H1 (cell line): ENCODE data around the gene TCF7. TPM values are rescaled to one million over a fixed set of nuclear protein-coding genes. Genes with fewer than 3 reads are reported as not detected.

Experiments
- CTCF ChIA-PET: fragments of 300-600 bp; sonication (Branson Sonifier 250); formaldehyde crosslinking; loops from one replicate; lab custom pipeline; 2021; ENCODE audit not compliant: partially characterized antibody; lab: Charles Lee
- POLR2A ChIA-PET: fragments of 300-600 bp; sonication (Branson Sonifier 250); formaldehyde crosslinking; loops from one replicate; lab custom pipeline; 2021; ENCODE audit warnings: inconsistent platforms; ENCODE audit not compliant: partially characterized antibody; lab: Charles Lee
- DNase-seq, 2 experiments: peaks; one replicate each; pipeline versions ENCODE4 v3.0.0 to v3.0.0-alpha.2; 2010 to 2022; ENCODE audit warnings: low spot score in 2 of 2, low read depth in 1 of 2, mixed read lengths in 1 of 2
- FAIRE-seq: peaks from 2 replicates; lab custom pipeline; 2011; peaks lifted over from hg19 to GRCh38; lab: Jason Lieb, UNC
- H2AFZ ChIP-seq: 2 replicates; pipeline ENCODE4 v1.8.1; 2012; ENCODE audit warnings: low read length, inconsistent platforms
- H2AK5ac ChIP-seq: 2 replicates; pipeline ENCODE4 v1.6.1; 2013; ENCODE audit warnings: low read depth, low read length
- H2BK120ac ChIP-seq: replicated peaks from 2 replicates; pipeline ENCODE3; 2013; ENCODE audit warnings: low read depth, low read length, inconsistent platforms
- H2BK12ac ChIP-seq: 2 replicates; pipeline ENCODE4 v1.6.1; 2013; ENCODE audit warnings: low read depth, low read length
- H2BK15ac ChIP-seq: 2 replicates; pipeline ENCODE4 v1.6.1; 2013; ENCODE audit warnings: low read length
- H2BK20ac ChIP-seq: 2 replicates; pipeline ENCODE4 v1.6.1; 2013; ENCODE audit warnings: low read length
- H2BK5ac ChIP-seq: 2 replicates; pipeline ENCODE4 v1.6.1; 2013; ENCODE audit warnings: low read depth, low read length
- H3K14ac ChIP-seq: 2 replicates; pipeline ENCODE4 v1.6.1; 2013; ENCODE audit warnings: inconsistent platforms; ENCODE audit not compliant: insufficient read length
- H3K18ac ChIP-seq: 2 replicates; pipeline ENCODE4 v1.6.1; 2013; ENCODE audit warnings: low read length; ENCODE audit errors: extremely low read depth
- H3K23ac ChIP-seq: 2 replicates; pipeline ENCODE4 v1.6.1; 2013; ENCODE audit warnings: inconsistent platforms; ENCODE audit not compliant: insufficient read length
- H3K23me2 ChIP-seq: 2 replicates; pipeline ENCODE4 v1.6.1; 2013; ENCODE audit warnings: low read depth, low read length
- H3K27ac ChIP-seq: 2 replicates; pipeline ENCODE4 v1.6.1; 2011; ENCODE audit warnings: low read depth, low read length, inconsistent platforms
- H3K27me3 ChIP-seq, 4 experiments: replicated peaks in 1 of 4; 1 replicate in 1 of 4; 2 replicates in 3 of 4; pipeline versions ENCODE4 v1.6.1 to v1.8.1; 2011 to 2013; ENCODE audit warnings: low read length in 3 of 4, mild to moderate bottlenecking in 3 of 4, inconsistent platforms in 2 of 4, mixed read lengths in 2 of 4, moderate library complexity in 1 of 4; ENCODE audit not compliant: control insufficient read depth in 3 of 4, insufficient read depth in 3 of 4; ENCODE audit errors: extremely low read depth in 1 of 4
- H3K36me3 ChIP-seq, 4 experiments: 2 replicates each; pipeline versions ENCODE4 v1.6.1 to v1.8.1; 2011 to 2013; ENCODE audit warnings: mild to moderate bottlenecking in 4 of 4, low read length in 3 of 4, moderate library complexity in 2 of 4, control low read depth in 1 of 4, inconsistent platforms in 1 of 4; ENCODE audit not compliant: insufficient read depth in 4 of 4, control insufficient read depth in 2 of 4
- H3K4ac ChIP-seq: replicated peaks from 2 replicates; pipeline ENCODE3; 2013; ENCODE audit warnings: low read length, low read depth, mixed read lengths, inconsistent platforms; ENCODE audit not compliant: insufficient read length
- H3K4me1 ChIP-seq, 4 experiments: replicated peaks in 1 of 4; 1 replicate in 1 of 4; 2 replicates in 3 of 4; pipeline versions ENCODE4 v1.6.1 to v1.8.1; 2011 to 2013; ENCODE audit warnings: low read length in 3 of 4, inconsistent platforms in 2 of 4, mixed read lengths in 1 of 4; ENCODE audit not compliant: insufficient read depth in 4 of 4, control insufficient read depth in 3 of 4
- H3K4me2 ChIP-seq, 2 experiments: 2 replicates each; pipeline versions ENCODE4 v1.6.1 to v1.8.1; 2011 to 2013; ENCODE audit warnings: low read depth in 2 of 2, low read length in 2 of 2, control low read depth in 1 of 2, inconsistent platforms in 1 of 2, mild to moderate bottlenecking in 1 of 2; ENCODE audit not compliant: insufficient read depth in 1 of 2
- H3K4me3 ChIP-seq, 4 experiments: fragments of 200-600, 300-600 bp in 1 of 4; sonication (generic), shearing (Covaris generic), sonication (Bioruptor Twin) in 1 of 4; 2 replicates each; pipeline versions ENCODE4 v1.5.1 to v1.8.1; 2011 to 2016; ENCODE audit warnings: low read length in 4 of 4, low read depth in 3 of 4, control low read depth in 2 of 4, inconsistent platforms in 2 of 4, mild to moderate bottlenecking in 2 of 4, mixed read lengths in 1 of 4, moderate library complexity in 1 of 4; ENCODE audit not compliant: insufficient read depth in 2 of 4; ENCODE audit errors: extremely low read depth in 1 of 4
- H3K56ac ChIP-seq: replicated peaks from 2 replicates; pipeline ENCODE3; 2013; ENCODE audit warnings: low read depth, mild to moderate bottlenecking, mixed read lengths, low read length, inconsistent platforms; ENCODE audit not compliant: insufficient read length
- H3K79me1 ChIP-seq: 2 replicates; pipeline ENCODE4 v1.6.1; 2013; ENCODE audit warnings: low read depth, low read length, control low read depth
- H3K79me2 ChIP-seq, 2 experiments: 2 replicates each; pipeline versions ENCODE4 v1.6.1 to v1.8.1; 2012 to 2013; ENCODE audit warnings: low read length in 2 of 2, mild to moderate bottlenecking in 2 of 2, inconsistent platforms in 1 of 2; ENCODE audit not compliant: insufficient read depth in 2 of 2, control insufficient read depth in 1 of 2
- H3K9ac ChIP-seq, 4 experiments: replicated peaks in 1 of 4; 1 replicate in 1 of 4; 2 replicates in 3 of 4; pipeline versions ENCODE4 v1.6.1 to v1.8.1; 2011 to 2013; ENCODE audit warnings: low read depth in 3 of 4, low read length in 3 of 4, control low read depth in 2 of 4, mild to moderate bottlenecking in 2 of 4, moderate library complexity in 2 of 4, inconsistent platforms in 1 of 4; ENCODE audit errors: extremely low read depth in 1 of 4
- H3K9me3 ChIP-seq, 2 experiments: 2 replicates each; pipeline versions ENCODE4 v1.6.1 to v1.8.1; 2012 to 2013; ENCODE audit warnings: mild to moderate bottlenecking in 2 of 2, moderate library complexity in 2 of 2, control low read depth in 1 of 2, inconsistent platforms in 1 of 2, low read depth in 1 of 2, low read length in 1 of 2, mixed read lengths in 1 of 2; ENCODE audit not compliant: insufficient read depth in 2 of 2
- H4K20me1 ChIP-seq, 2 experiments: replicated peaks in 1 of 2; 2 replicates each; pipeline versions ENCODE3 to v1.8.1; 2011 to 2013; ENCODE audit warnings: inconsistent platforms in 2 of 2, low read length in 2 of 2, mild to moderate bottlenecking in 1 of 2; ENCODE audit not compliant: insufficient read depth in 2 of 2, control insufficient read depth in 1 of 2
- H4K5ac ChIP-seq: 2 replicates; pipeline ENCODE4 v1.6.1; 2013; ENCODE audit warnings: low read length, low read depth, mixed read lengths, inconsistent platforms; ENCODE audit not compliant: insufficient read length
- H4K8ac ChIP-seq: 2 replicates; pipeline ENCODE4 v1.8.0; 2013; ENCODE audit warnings: mild to moderate bottlenecking, moderate library complexity, low read length, inconsistent platforms; ENCODE audit not compliant: insufficient read depth; ENCODE audit errors: extremely low read depth
- H4K91ac ChIP-seq: replicated peaks from 2 replicates; pipeline ENCODE3; 2013; ENCODE audit warnings: low read length, mixed read lengths, inconsistent platforms; ENCODE audit not compliant: insufficient read length
- NANOG ChIP-seq: IDR thresholded peaks from 2 replicates; pipeline ENCODE4 v1.6.1; 2011; ENCODE audit warnings: low read length, low read depth, mild to moderate bottlenecking, inconsistent platforms; ENCODE audit not compliant: insufficient read depth, poor library complexity, severe bottlenecking
- RFX5 ChIP-seq: IDR thresholded peaks from 2 replicates; pipeline ENCODE4 v1.6.1; 2011; ENCODE audit warnings: low read depth, low read length, improper control_type of control experiment, borderline replicate concordance
- SIX5 ChIP-seq: IDR thresholded peaks from 2 replicates; pipeline ENCODE4 v1.6.1; 2011; ENCODE audit warnings: mild to moderate bottlenecking, low read depth, low read length
- WGBS, 2 experiments: shearing (Covaris generic) in 1 of 2; methylation state at CpG; one replicate each; pipeline versions ENCODE4 v1.1.6 to v1.1.7; 2013 to 2015; ENCODE audit warnings: low lambda C conversion rate in 2 of 2, mixed read lengths in 2 of 2, inconsistent platforms in 1 of 2, low coverage in 1 of 2, missing lambda C conversion rate in 1 of 2; ENCODE audit not compliant: insufficient replicate concordance in 2 of 2, insufficient coverage in 1 of 2, insufficient read length in 1 of 2; ENCODE audit errors: extremely low coverage in 1 of 2, missing lambda C conversion rate in 1 of 2; 5-methylcytosine and 5-hydroxymethylcytosine counted together
- polyA plus RNA-seq, 7 experiments: library from polyadenylated mRNA; depleted of rRNA in 3 of 7; stranded (reverse) in 5 of 7; unstranded in 2 of 7; fragments of >200 nt in 5 of 7; fragments of 200-250 nt in 2 of 7; gene quantifications; 1 replicate in 5 of 7; 2 replicates in 1 of 7; 4 replicates in 1 of 7; pipeline versions ENCODE4 v1.2.1 to v1.2.3, GENCODE V29; 2011 to 2013; ENCODE audit warnings: missing spikeins in 2 of 7, mixed read lengths in 2 of 7
- total RNA-seq: library from RNA; stranded (reverse); fragmentation: NEBNext Ultra II Directional; extraction: Animal tissue kit (Norgen Biotek cat#: 25700); gene quantifications from 2 replicates; pipeline ENCODE4 v1.2.1, GENCODE V29; 2021

The TCF7 gene
- total and polyA plus RNA-seq, 2 of the 8 experiments (the other 6 are each of a cell fraction or from before 2014, with no cell fraction given) = 4.7 to 8.5 TPM

DNA sequence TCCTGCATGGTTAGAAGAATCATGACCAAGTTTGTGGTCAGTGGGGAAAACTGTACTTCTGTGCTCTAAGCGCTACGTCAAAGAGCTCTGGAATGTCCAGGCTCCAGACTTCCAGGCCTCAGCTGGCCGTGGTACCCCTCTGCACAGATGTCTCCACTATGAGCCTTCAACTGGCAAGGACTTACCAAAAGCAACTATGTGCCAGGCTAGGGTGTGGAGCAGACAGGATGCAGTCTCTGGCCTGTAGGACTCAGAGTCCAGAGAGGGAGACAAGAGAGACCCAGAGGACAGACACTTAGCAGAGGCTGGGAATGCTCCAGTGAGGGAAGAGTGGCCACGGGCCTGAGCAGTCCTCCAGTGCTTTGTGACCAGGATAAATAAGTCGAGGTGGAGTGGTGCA lies 31.0 kb upstream of the TCF7 start:
- Histone ChIP-seq H2BK120ac (no peak overlapping the region), H2BK15ac (no peak overlapping the region), H3K23me2 (no peaks in the 10 kb centered on the region), H3K9ac (no peak overlapping the region), H3K4me3 (no peak overlapping the region), H4K5ac (no peak overlapping the region), H3K56ac (no peak overlapping the region), H3K9me3 (no peaks in the 10 kb centered on the region), H2BK5ac (no peak overlapping the region), H3K23ac (no peak overlapping the region), H2AFZ (no peak overlapping the region), H3K79me1 (no peaks in the 10 kb centered on the region), H4K8ac (no peak overlapping the region), H2BK20ac (no peak overlapping the region), H3K18ac (no peak overlapping the region), H3K4ac (no peak overlapping the region), H3K27me3 (peaks cover 0 to 2% (median 0%) of the 10 kb centered on the region in 4 experiments; a peak in 1 of 7 replicates), H3K27ac (no peak overlapping the region), H3K4me1 (peaks cover 0 to 2% (median 0%) of the 10 kb centered on the region in 4 experiments; a peak in 2 of 7 replicates), H3K4me2 (no peak overlapping the region), H3K79me2 (no peaks in the 10 kb centered on the region), H3K14ac (no peak overlapping the region), H4K20me1 (no peaks in the 10 kb centered on the region), H3K36me3 (no peaks in the 10 kb centered on the region), H4K91ac (no peak overlapping the region), H2AK5ac (no peak overlapping the region), H2BK12ac (no peak overlapping the region)
- ChIA-PET POLR2A (interaction anchor here (1.0 kb wide), 1 partner anchor 14 kb away, joined by 3 read pairs; no protein-coding TSS in a partner anchor), CTCF (interaction anchor here (1.4 to 4.9 kb wide), 5 partner anchors 11 to 63 kb away, joined by 4 to 30 read pairs (median 7); no protein-coding TSS in a partner anchor)
- TF ChIP-seq SIX5 = no peak
- TF ChIP-seq RFX5 = no peak
- no peak for TF ChIP-seq NANOG
- DNase-seq = no peak
- 74% methylated on average over 5 of the region's 5 CpGs; no CpG with 5 or more reads in 1 of the 2 experiments for WGBS, 2 experiments
- FAIRE-seq = no peak
